ENCODE results near the gene TOP2B.

TOP2B gene

DNA sequence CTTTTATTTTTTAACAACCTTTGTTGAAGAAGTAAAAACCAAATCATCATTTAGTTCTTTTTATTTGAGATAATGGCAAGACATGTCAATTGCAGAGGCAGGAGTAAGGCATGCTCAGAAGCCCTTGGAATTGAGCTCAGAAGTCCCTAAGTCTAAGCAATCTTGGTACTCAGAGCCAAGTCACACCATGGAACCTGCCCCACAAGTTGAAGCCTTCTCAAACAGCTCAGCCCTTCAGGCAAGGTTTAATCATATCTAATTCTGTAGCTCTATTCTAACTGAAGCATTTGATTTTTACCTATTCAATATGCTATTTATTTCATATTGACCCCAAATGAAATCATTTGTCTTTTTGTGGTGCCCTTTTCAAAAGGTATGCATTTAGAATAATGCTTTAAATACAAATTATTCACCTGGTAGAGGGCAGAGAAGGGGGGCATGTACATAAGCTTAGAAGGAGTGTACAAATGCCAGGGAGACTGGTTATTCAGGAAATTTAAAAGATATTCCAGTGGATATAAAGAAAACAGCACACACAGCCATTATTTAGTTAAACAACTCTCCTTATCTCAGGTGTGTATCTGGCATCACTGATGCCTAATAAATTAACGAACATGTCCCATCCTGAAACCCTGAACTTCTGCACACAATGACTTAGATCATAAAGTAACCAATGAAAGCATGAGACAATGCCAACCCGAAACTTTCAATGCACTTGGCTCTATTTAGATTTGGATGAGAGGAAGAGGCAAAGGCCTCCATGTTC, 26.2 kb upstream of the TOP2B start:
- no peak overlapping the region for H3K4me2 ChIP-seq
- TF ChIP-seq Cebpa-rat (IDR thresholded peaks at IDR 0.05) = no peak
- no peaks in the 10 kb centered on the region for H3K36me3 ChIP-seq
- no peaks in the 10 kb centered on the region for H4K20me1 ChIP-seq
- H3K9me3 ChIP-seq = peaks cover 6% of the 10 kb centered on the region
- no peak overlapping the region for H3K9ac ChIP-seq
- no peaks in the 10 kb centered on the region for H3K27me3 ChIP-seq
- peaks cover 10% of the 10 kb centered on the region for H3K4me1 ChIP-seq
- H3K27ac ChIP-seq = no peak overlapping the region
- no peak overlapping the region for H3K4me3 ChIP-seq

GRCh38 chr3:25689226-25689625, 24.5 kb upstream of the TOP2B start:
- no peaks in the 10 kb centered on the region for H3K27me3 ChIP-seq
- no peak overlapping the region for H3K27ac ChIP-seq
- H3K4me2 ChIP-seq = no peak overlapping the region
- TF ChIP-seq Cebpa-rat (IDR thresholded peaks at IDR 0.05) = no peak
- no peak overlapping the region for H3K9ac ChIP-seq
- no peaks in the 10 kb centered on the region for H3K36me3 ChIP-seq
- peaks cover 4% of the 10 kb centered on the region; the same call in 1 of the 2 replicates for H3K4me1 ChIP-seq
- peaks cover 6% of the 10 kb centered on the region; the same call in 1 of the 2 replicates for H3K9me3 ChIP-seq
- H4K20me1 ChIP-seq = no peaks in the 10 kb centered on the region
- no peak overlapping the region for H3K4me3 ChIP-seq

DNA sequence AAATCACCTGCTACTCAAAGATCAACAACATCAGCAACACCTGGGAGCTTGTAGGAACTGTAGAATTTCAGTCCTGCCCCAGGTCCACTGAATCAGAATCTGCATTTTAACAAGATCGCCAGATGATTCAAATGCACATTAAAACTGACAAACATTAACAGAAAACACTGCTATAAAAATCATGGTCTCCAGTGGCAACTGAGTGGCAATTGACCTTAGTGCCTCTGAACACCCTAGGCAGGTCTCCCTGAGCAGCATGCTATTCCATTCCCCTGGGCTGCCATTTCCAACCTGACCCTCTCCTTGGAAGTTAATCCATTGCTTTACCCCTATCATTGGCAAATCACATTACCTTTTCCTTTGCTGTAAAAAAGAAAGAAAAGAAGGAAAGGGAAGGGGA, 23.0 kb upstream of the TOP2B start:
- no peak overlapping the region for H3K27ac ChIP-seq

GRCh38 chr3:25686766-25687165, 22.1 kb upstream of the TOP2B start:
- Histone ChIP-seq H3K9me3 (no peaks in the 10 kb centered on the region), H4K20me1 (no peaks in the 10 kb centered on the region), H3K27me3 (no peaks in the 10 kb centered on the region), H3K4me2 (no peak overlapping the region), H3K27ac (no peak overlapping the region), H3K9ac (no peak overlapping the region), H3K36me3 (no peaks in the 10 kb centered on the region), H3K4me3 (no peak overlapping the region), H3K4me1 (peaks cover 4% of the 10 kb centered on the region; the same call in 1 of the 2 replicates)
- TF ChIP-seq Cebpa-rat (IDR thresholded peaks at IDR 0.05) = no peak

More for the DNA sequence above, 23.0 kb upstream of the TOP2B start:
- H3K27me3 ChIP-seq = no peaks in the 10 kb centered on the region
- no peaks in the 10 kb centered on the region for H4K20me1 ChIP-seq
- H3K9me3 ChIP-seq = no peaks in the 10 kb centered on the region
- H3K36me3 ChIP-seq = no peaks in the 10 kb centered on the region
- no peak for TF ChIP-seq Cebpa-rat (IDR thresholded peaks at IDR 0.05)
- peaks cover 4% of the 10 kb centered on the region; the same call in 1 of the 2 replicates for H3K4me1 ChIP-seq
- H3K4me2 ChIP-seq = no peak overlapping the region
- H3K9ac ChIP-seq = no peak overlapping the region
- no peak overlapping the region for H3K4me3 ChIP-seq

DNA sequence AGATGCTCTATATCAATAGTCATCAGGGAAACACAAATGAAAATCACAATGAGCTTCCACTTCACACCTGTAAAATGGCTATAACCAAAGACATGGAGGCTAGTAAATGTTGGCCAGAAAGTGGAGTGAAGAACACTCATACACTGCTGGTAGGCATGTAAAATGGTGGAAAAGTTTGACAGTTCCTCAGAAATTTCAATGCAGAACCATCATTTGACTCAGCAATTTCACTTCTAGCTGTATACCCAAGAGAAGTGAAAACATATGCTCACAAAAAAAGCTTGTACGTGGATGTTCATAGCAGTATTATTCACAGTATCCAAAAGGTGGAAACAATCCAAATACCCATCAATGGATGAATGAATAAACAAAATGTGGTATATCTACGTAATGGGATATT, 19.2 kb upstream of the TOP2B start:
- H3K27me3 ChIP-seq = no peaks in the 10 kb centered on the region
- no peak overlapping the region for H3K4me3 ChIP-seq
- H3K4me2 ChIP-seq = no peak overlapping the region
- no peaks in the 10 kb centered on the region for H3K36me3 ChIP-seq
- TF ChIP-seq Cebpa-rat (IDR thresholded peaks at IDR 0.05) = no peak
- no peaks in the 10 kb centered on the region for H3K4me1 ChIP-seq
- H3K9me3 ChIP-seq = no peaks in the 10 kb centered on the region
- H4K20me1 ChIP-seq = no peaks in the 10 kb centered on the region
- no peak overlapping the region for H3K9ac ChIP-seq
- no peak overlapping the region for H3K27ac ChIP-seq

DNA sequence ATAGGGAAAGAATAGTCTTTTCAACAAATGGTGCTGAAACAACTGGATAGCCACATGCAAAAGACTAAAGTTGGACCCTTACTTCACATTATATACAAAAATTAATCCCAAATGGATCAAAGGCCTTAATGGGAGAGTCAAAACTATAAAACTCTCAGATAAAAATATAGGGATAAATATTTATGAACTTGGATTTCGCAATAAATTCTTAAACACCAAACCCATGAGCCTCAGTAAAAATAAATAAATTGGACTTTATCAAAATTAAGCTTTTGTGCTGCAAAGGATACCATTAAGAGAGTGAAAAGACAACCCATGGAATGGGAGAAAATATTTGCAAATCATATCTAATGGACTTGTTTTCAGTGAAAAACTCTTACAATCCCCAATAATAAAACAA, 18.7 kb upstream of the TOP2B start:
- Histone ChIP-seq H3K4me2 (no peak overlapping the region), H3K27ac (no peak overlapping the region), H3K36me3 (no peaks in the 10 kb centered on the region), H3K9ac (no peak overlapping the region), H3K9me3 (no peaks in the 10 kb centered on the region), H3K4me3 (no peak overlapping the region), H3K4me1 (no peaks in the 10 kb centered on the region), H3K27me3 (no peaks in the 10 kb centered on the region), H4K20me1 (no peaks in the 10 kb centered on the region)
- TF ChIP-seq Cebpa-rat (IDR thresholded peaks at IDR 0.05) = peak; percentile 40; the same call in 1 of the 2 replicates

DNA sequence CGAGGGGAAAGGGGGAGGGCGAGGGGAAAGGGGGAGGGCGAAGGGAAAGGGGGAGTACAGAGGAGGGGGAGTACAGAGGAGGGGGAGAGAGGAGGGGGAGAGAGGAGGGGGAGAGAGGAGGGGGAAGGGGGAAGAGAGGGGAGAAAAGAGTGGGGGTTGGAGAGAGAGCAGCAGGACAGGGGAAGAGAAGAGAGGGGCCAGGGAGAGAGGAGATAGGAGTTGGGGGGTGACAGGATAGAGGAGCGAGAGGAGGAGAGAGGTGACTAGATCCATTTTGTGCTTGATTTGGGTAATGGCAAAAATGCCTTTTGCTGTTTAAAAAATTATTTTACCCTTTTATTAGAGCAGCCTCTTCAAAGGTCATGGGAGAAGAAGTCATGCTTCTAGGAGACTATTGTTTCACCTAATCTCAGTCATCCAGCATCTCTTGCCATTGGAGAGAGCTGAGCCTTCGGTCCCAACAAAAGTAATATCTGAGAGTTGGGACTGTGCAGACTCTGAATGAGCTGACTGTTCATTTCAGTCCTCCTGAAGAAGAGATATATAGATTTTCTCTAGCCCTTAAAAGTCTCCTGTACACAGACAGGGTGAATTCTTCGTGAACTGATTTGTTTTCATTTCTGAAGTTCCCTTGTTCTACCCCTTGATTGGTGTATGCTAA, 15.1 kb upstream of the TOP2B start:
- no peak for TF ChIP-seq Cebpa-rat (IDR thresholded peaks at IDR 0.05)
- no peak overlapping the region for H3K4me2 ChIP-seq

GRCh38 chr3:25679166-25679565, 14.5 kb upstream of the TOP2B start:
- Histone ChIP-seq H3K4me1 (peaks cover 8% of the 10 kb centered on the region), H4K20me1 (no peaks in the 10 kb centered on the region), H3K4me2 (no peak overlapping the region), H3K9me3 (peaks cover 6% of the 10 kb centered on the region), H3K36me3 (peaks cover 5% of the 10 kb centered on the region; the same call in 1 of the 2 replicates), H3K4me3 (no peak overlapping the region), H3K9ac (no peak overlapping the region), H3K27ac (no peak overlapping the region), H3K27me3 (no peaks in the 10 kb centered on the region)
- no peak for TF ChIP-seq Cebpa-rat (IDR thresholded peaks at IDR 0.05)

More for the DNA sequence above, 15.1 kb upstream of the TOP2B start:
- Histone ChIP-seq H3K4me1 (peaks cover 2% of the 10 kb centered on the region), H3K4me3 (no peak overlapping the region), H3K9me3 (peaks cover under 1% of the 10 kb centered on the region; the same call in 1 of the 2 replicates), H3K9ac (no peak overlapping the region), H3K27ac (no peak overlapping the region), H3K27me3 (no peaks in the 10 kb centered on the region), H4K20me1 (no peaks in the 10 kb centered on the region), H3K36me3 (no peaks in the 10 kb centered on the region)

GRCh38 chr3:25678581-25678980, 13.9 kb upstream of the TOP2B start:
- H3K27me3 ChIP-seq = no peaks in the 10 kb centered on the region
- no peak for TF ChIP-seq Cebpa-rat (IDR thresholded peaks at IDR 0.05)
- no peak overlapping the region for H3K9ac ChIP-seq
- H3K4me1 ChIP-seq = peaks cover 10% of the 10 kb centered on the region
- no peak overlapping the region for H3K27ac ChIP-seq
- H3K36me3 ChIP-seq = peaks cover 11% of the 10 kb centered on the region
- no peaks in the 10 kb centered on the region for H4K20me1 ChIP-seq
- no peak overlapping the region for H3K4me2 ChIP-seq
- H3K9me3 ChIP-seq = peaks cover 12% of the 10 kb centered on the region
- H3K4me3 ChIP-seq = no peak overlapping the region

- no peak overlapping the region for H3K9ac ChIP-seq
- peaks cover 27% of the 10 kb centered on the region for H3K9me3 ChIP-seq
- H4K20me1 ChIP-seq = no peaks in the 10 kb centered on the region
- TF ChIP-seq Cebpa-rat (IDR thresholded peaks at IDR 0.05) = no peak
- peaks cover 10% of the 10 kb centered on the region for H3K4me1 ChIP-seq
- no peak overlapping the region for H3K4me3 ChIP-seq
- no peaks in the 10 kb centered on the region for H3K27me3 ChIP-seq
- no peak overlapping the region for H3K27ac ChIP-seq
- H3K36me3 ChIP-seq = peaks cover 22% of the 10 kb centered on the region
- no peak overlapping the region for H3K4me2 ChIP-seq
These were observed 12.4 kb upstream of the TOP2B start for GRCh38 chr3:25677121-25677520.
